ENCODE results near the gene OPRL1. TPM values are rescaled to one million over a fixed set of nuclear protein-coding genes. Genes with fewer than 3 reads are reported as not detected.

OPRL1 gene
- total RNA-seq, 1 experiment from 2014 or later = 5.0 TPM

DNA sequence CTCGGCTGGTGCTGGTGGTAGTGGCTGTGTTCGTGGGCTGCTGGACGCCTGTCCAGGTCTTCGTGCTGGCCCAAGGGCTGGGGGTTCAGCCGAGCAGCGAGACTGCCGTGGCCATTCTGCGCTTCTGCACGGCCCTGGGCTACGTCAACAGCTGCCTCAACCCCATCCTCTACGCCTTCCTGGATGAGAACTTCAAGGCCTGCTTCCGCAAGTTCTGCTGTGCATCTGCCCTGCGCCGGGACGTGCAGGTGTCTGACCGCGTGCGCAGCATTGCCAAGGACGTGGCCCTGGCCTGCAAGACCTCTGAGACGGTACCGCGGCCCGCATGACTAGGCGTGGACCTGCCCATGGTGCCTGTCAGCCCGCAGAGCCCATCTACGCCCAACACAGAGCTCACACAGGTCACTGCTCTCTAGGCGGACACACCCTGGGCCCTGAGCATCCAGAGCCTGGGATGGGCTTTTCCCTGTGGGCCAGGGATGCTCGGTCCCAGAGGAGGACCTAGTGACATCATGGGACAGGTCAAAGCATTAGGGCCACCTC lies 18.7 kb downstream of the OPRL1 start:
- DNase-seq (ENCODE audit: low spot score) = no peak
- in situ Hi-C loops (cut with HindIII; ENCODE audit: low sequenced_read_pairs) = no loop called here

- no peak for DNase-seq (ENCODE audit: low spot score)
These were observed 19.4 kb downstream of the OPRL1 start for GRCh38 chr20:64099086-64099786.

DNA sequence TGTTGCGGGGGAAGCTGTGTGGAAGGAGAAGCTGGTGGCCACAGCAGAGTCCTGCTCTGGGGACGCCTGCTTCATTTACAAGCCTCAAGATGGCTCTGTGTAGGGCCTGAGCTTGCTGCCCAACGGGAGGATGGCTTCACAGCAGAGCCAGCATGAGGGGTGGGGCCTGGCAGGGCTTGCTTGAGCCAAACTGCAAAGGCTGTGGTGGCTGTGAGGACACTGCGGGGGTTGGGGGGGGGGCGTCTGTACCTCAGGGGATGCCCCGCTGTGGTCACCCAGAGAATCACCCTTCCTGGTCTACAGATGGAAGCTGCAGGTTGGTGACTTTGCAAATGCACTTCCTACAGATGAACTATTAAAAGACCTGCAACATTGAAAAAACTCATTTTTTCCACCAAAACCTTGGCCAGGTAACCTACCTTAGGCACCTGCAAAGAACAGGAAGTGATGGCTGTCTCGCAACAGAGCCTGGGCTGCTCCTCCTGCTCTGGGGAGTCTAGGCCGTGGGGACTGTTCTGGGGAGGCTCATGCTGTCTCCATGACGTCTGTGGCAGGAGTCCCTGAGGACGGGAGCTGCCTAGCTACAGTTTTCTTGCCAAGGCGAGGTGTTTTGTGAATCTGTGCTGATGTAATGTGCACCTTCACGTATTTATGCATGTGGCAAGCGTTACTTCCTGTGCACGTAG lies 20.1 kb downstream of the OPRL1 start:
- in situ Hi-C loops (cut with HindIII; ENCODE audit: low sequenced_read_pairs) = no loop called here
- peak; percentile 34 for DNase-seq (ENCODE audit: low spot score)

More at GRCh38 chr20:64099086-64099786, 19.4 kb downstream of the OPRL1 start:
- in situ Hi-C loops (cut with HindIII; ENCODE audit: low sequenced_read_pairs) = no loop called here

GRCh38 chr20:64100566-64100888 lies 20.6 kb downstream of the OPRL1 start:
- in situ Hi-C loops (cut with HindIII; ENCODE audit: low sequenced_read_pairs) = no loop called here

GRCh38 chr20:64100946-64101688 lies 21.2 kb downstream of the OPRL1 start:
- in situ Hi-C loops (cut with HindIII; ENCODE audit: low sequenced_read_pairs) = no loop called here
- DNase-seq (ENCODE audit: low spot score) = peak; percentile 55

More at GRCh38 chr20:64100566-64100888, 20.6 kb downstream of the OPRL1 start:
- DNase-seq (ENCODE audit: low spot score) = no peak

DNA sequence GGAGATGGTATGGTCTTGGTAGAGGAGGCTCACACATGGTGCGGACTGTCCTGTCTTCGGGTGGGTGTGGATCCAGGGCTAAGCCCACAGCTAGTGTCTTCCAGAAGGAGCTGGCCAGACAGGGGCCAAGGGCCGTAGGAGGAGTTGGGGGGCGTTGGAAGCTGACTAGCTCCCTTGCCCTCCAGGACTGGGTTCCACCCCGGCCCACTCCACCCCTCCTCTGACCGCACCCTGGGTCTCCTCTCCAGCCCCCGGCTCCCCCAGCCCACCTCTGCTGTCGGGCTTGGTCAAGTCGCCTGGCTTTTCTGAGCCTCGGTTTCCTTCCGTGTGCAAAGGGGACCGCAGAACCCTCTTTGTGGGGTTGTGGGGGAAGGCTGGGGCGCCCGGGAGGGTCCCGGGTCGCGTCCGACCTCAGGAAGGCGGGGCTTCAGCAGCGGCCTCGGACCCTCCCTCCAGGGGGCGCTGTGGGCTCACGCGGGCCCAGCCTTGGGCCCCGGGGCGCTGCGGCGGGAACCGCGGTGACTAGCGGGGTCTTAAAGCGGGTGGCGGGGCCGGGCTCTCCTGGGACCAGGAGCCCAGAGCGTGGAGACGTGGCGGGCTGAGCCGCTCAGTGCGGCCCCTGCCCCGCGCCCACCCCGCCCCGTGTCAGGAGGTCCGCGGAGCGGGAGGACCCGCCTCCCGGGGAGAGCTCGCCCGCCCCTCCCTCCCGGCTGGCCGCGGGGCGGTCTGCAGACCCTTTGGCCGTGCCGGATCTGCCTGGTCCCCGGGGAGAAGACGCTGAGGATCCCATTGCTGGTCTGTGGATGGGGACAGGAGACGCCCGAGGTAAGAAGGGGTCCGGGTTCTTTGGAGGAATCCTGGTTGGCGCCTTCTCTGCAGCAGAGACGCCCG lies 22.1 kb downstream of the OPRL1 start:
- in situ Hi-C loops (cut with HindIII; ENCODE audit: low sequenced_read_pairs) = no loop called here
- no peak for DNase-seq (ENCODE audit: low spot score)

- DNase-seq (ENCODE audit: low spot score) = peak; percentile 82
- in situ Hi-C loops (cut with HindIII; ENCODE audit: low sequenced_read_pairs) = no loop called here
These were observed 22.9 kb downstream of the OPRL1 start for GRCh38 chr20:64102647-64103354.

GRCh38 chr20:64103871-64104666 lies 24.2 kb downstream of the OPRL1 start:
- in situ Hi-C loops (cut with HindIII; ENCODE audit: low sequenced_read_pairs) = no loop called here
- DNase-seq (ENCODE audit: low spot score) = no peak

DNA sequence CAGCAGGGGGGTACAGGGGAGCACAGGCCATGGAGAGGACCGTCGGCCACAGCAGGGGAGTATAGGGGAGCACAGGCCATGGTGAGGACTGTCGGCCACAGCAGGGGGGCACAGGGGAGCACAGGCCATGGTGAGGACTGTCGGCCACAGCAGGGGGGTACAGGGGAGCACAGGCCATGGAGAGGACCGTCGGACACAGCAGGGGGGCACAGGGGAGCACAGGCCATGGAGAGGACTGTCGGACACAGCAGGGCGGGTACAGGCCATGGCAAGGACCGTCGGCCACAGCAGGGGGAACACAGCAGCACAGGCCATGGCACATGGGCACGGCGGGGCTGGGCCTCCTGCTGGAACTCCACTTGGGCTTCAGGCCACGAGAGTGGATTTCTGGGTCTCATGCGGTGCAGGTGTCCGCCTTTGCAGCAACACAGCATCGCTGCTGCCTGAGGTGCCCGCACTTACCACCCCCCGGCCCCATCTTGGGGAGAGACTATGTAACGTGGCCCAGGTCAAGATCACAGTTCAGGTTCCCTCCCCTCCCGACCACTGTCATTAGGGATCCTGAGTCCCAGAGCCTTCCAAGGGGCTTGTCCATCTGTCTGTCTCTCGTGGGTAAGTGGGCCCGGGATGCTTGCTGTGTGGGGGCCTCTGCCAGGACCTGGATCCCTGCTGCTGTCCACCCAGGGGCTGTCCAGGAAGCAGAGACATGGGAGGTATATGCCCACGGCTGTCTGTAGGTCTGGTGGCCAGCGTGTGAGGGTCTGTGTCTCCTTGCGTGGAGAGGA lies 25.0 kb downstream of the OPRL1 start:
- no peak for DNase-seq (ENCODE audit: low spot score)
- in situ Hi-C loops (cut with HindIII; ENCODE audit: low sequenced_read_pairs) = no loop called here

- DNase-seq (ENCODE audit: low spot score) = no peak
- in situ Hi-C loops (cut with HindIII; ENCODE audit: low sequenced_read_pairs) = no loop called here
These were observed 26.1 kb downstream of the OPRL1 start for GRCh38 chr20:64105846-64106434.

DNA sequence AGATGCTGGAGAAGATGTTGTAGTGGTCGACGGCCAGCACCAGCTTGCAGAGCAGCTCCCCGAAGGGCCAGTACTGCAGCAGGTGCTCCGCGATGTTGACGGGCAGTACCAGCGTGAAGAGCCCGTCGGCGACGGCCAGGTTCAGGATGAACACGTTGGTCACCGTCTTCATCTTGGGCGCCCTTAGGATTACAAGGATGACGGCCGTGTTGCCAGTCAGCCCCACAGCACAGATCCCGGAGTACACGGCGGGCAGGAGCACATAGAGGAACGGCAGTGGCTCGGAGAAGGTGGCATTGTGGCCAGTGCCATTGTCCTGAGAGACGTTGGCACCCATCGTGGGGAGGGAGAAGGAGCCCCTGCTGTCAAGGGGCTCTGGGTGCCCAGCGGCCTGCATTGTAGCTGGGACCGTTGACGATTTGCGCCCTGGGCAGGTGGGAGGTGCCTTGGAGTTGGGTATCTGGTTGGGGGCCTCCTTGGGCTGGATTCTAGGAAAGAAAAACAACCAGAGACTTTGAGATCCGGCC lies 26.6 kb downstream of the OPRL1 start:
- in situ Hi-C loops (cut with HindIII; ENCODE audit: low sequenced_read_pairs) = no loop called here
- DNase-seq (ENCODE audit: low spot score) = no peak

DNA sequence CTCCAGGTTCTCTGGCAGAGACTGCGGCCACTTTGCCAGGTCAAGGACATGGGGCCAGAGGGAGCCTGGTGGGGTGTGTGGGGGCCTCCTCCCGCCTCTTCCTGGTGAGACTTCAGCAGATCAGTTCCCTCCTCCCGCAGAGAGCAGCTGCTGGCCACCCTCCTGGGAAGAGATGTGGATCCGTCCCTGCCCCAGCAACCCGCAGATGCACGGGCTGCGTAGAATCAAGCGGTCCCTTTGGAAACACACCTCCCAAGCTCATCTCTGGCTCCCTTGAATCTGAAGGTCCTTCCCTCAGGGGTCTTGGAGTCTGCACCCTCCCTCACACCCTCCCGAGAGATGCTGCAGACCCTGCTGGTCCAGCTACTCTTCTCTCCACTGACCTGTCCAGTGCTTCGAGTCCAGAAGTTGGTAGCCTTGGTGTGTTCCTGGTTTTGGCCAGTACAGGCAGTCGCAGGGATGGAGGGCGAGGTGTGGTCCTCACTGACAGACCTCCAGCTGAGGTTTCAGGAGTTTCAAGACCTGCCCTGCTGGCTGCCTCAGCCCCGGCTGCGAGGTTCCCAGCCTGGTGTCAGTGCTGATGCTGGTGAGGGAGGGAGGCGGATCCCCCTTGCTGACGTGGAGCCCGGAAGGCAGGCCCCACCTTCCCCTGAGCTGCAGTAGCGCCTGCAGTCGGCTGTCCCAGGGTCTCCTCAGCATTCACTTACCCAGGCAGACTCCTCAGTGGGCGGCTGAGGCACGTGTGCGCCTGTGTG lies 27.3 kb downstream of the OPRL1 start, which contains the start of gene NPBWR2:
TSS of gene NPBWR2 (minus strand) at position 585 of the 755 bp plus-strand sequence. CDS start 734 bp downstream, outside the sequence.
- in situ Hi-C loops (cut with HindIII; ENCODE audit: low sequenced_read_pairs) = no loop called here
- DNase-seq (ENCODE audit: low spot score) = no peak

DNA sequence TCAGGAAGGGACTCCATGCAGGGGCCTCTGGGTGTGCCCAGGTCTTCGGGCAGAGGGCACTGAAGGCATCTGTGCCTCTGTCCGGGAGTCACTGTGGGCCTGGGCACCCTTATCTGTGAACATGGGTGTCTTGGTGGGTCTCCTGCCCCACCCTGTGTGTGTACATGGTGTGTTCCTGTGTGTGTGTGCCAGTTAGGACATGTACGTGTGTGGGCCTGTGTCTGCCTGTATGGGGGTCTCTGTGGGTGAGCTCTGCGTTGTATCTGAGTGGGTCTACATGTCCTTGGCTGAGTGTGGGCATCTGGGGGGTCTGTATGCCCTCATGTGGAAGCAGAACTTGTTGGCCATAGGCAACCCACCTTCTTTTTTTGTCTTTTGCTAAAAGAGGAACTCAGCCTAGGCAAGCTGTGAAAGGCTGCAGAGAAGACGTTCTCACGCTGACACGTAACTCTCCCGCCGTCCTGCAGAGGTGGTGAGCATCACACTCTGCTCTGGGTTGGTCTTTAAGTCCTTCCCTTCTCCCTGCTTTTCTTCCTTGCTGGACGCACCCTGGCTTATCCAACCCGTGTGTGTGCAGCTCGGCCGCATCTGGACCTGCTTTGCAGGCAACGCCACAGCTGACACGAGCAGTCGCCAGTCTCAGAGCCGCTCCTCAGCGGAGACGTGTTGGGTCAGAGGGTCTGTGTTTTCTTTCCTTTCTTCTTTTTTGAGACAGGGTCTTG lies 28.0 kb downstream of the OPRL1 start:
- in situ Hi-C loops (cut with HindIII; ENCODE audit: low sequenced_read_pairs) = no loop called here
- DNase-seq (ENCODE audit: low spot score) = no peak

DNA sequence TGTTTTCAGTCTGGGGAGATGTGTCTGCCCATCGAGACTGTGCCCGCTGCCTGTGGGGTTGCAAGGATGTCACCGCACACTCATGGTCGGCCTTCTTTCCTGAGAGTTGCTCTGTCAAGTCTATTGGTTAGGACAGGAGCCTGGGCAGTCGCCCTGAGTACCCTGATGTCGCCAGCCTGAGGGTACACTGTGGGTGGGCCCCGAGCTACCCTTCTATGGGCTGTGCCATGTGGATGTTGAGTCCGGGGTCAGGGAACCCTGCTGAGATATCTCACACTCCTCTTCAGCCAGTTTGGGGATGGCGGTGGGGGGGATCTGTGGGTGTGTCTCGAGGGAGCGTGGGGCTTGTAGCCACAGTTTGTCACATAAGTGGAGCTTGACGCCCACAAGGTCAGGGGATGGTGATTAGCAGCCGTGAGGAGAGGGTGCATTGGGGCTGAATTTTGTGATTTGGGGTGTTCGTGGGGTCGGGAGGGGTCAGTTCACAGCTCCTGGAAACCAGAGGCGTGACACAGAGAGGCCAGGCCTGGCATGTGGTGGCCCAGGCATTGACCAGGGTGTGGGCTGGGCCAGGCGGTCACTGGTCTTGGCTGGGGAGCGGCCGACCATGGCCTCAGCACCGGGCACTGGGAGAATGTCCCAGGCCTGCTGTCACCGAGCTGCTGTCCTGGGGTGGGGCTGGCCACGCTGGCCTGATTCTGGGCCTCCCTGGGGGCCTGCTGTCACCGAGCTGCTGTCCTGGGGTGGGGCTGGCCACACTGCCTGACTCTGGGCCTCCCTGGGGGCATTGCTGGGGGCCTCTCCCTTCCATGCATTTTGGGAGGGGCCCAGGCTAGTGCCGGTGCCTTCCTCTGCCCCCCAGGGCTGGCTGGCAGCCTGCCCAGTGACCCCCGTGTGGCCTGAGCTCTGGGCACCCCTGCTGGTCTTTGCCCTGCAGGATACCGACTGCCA lies 29.1 kb downstream of the OPRL1 start:
- in situ Hi-C loops (cut with HindIII; ENCODE audit: low sequenced_read_pairs) = no loop called here
- no peak for DNase-seq (ENCODE audit: low spot score)

Measured in G401 (cell line).